ENCODE measurements around the gene ST3GAL3.

GRCh38 chr1:43814401-43814800, 107.1 kb downstream of the ST3GAL3 start:
- TF ChIP-seq YY1 (IDR thresholded peaks at IDR 0.05; ENCODE audit: insufficient read depth, insufficient read length) (no peak), ZNF274 (IDR thresholded peaks at IDR 0.05; ENCODE audit: low read depth, low read length) (no peak), SUZ12 (IDR thresholded peaks at IDR 0.05; ENCODE audit: extremely low read depth, insufficient read depth, insufficient read length) (no peak)

Measured in NT2/D1 (cell line).